OCI-LY1 (cell line): ENCODE results near the gene VGLL4.

Experiments used
- EZH2 ChIP-seq: fragments of 200-600 bp; sonication (generic), shearing (Covaris generic); IDR thresholded peaks from 2 replicates; pipeline ENCODE4 v1.8.0; 2017; ENCODE audit warnings: borderline replicate concordance, mixed run types, mild to moderate bottlenecking, antibody characterized with exemption, low read length, moderate library complexity, mixed read lengths
- TF ChIP-seq, protein P1 (sequence below): fragments of 200-600 bp; sonication (generic), shearing (Covaris generic); IDR thresholded peaks from 2 replicates; pipeline ENCODE4 v1.5.1; 2017; ENCODE audit warnings: mild to moderate bottlenecking, antibody characterized with exemption, low read length, moderate library complexity, mixed read lengths

DNA sequence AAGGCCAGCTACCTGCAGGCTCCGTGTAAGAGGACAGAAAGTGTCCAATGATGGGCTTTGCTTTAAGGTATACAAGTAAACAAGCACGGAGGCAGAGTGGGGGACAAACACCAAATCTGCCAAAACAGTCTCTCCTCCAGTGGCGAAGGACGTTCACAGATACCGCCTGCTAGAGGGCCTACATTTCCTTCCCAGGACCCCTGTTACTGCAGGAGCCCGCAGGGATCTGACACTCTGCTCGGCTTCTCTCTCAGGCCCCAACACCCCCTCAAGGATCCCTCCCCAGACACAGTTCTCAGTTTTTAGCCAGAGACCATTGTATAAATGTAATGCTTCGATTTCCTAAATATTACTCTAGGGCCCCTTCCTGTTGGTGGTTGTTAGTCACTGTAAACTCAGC lies 46.0 kb upstream of the VGLL4 start:
- TF ChIP-seq, protein P1, sequence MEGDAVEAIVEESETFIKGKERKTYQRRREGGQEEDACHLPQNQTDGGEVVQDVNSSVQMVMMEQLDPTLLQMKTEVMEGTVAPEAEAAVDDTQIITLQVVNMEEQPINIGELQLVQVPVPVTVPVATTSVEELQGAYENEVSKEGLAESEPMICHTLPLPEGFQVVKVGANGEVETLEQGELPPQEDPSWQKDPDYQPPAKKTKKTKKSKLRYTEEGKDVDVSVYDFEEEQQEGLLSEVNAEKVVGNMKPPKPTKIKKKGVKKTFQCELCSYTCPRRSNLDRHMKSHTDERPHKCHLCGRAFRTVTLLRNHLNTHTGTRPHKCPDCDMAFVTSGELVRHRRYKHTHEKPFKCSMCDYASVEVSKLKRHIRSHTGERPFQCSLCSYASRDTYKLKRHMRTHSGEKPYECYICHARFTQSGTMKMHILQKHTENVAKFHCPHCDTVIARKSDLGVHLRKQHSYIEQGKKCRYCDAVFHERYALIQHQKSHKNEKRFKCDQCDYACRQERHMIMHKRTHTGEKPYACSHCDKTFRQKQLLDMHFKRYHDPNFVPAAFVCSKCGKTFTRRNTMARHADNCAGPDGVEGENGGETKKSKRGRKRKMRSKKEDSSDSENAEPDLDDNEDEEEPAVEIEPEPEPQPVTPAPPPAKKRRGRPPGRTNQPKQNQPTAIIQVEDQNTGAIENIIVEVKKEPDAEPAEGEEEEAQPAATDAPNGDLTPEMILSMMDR = no peak
- no peak for TF ChIP-seq EZH2
